Activated CD4-positive, CD25-positive, alpha-beta regulatory T cell treated with anti-CD3 and anti-CD28 coated beads, Interleukin-2, amount 50 U/mL, for 72 hours (primary cell): ENCODE results near the gene C2CD4D.
"Not testable (repeated sequence)": the region's sequence is repeated elsewhere in the genome, so short reads cannot be mapped to it uniquely, and the experiment has no call there.

Source experiments
- DNase-seq: peaks from one replicate; pipeline ENCODE4 v3.0.0; 2021

The C2CD4D gene

DNA sequence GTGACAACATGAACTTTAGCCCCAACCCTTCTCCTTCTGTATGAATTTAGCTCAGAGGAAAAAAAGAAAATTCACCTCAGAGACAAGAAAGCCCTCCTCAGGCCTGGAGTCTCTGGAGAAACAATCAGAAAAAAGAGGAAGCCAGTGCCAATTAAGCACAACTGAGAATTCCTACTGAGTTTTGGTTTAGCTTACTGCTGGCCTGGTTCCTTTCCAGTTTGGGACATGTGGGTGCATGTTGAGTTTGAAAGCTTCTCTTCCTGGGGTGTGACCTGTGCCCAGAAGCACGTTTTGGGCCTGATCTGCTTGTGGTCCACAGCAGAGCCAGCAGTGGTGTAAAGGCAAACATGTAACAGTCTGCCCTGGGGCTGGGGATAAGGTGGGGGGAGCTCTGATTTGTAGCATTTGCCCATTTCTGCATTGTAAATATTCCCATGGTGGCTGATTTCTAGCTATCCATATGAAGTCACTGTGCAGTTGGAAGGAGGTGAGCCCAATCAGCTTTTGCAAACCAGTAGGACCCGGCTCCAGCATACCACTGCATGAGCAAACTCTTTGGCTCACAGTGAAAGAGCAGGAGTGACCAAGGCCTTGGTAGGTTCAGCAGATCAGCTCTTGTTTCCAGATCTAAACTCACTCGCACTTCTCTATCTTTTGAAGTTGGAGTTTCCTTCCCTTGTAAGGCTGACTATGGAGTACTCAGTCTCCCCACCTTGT lies 18.6 kb upstream of the C2CD4D start:
- DNase-seq = no peak

DNA sequence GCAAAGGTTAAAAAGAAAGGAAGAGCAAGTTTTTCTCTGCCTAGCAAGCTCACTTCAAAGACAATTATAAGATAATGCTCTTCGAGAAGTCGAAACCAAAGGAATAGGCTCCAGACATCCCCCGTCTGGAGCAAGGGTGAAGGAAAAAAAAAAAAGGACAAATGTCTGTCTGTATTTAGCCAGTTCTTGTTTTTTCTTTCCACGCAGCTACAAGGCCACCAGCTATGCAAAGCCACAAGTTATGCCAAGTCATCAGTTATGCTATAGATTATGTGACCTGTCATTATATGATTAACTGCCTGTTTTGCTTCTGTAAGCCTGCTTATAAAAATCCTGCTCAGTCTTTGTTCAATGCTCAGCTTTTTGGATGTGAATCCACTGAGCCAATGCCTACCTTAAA lies 16.3 kb upstream of the C2CD4D start:
- no peak for DNase-seq

DNA sequence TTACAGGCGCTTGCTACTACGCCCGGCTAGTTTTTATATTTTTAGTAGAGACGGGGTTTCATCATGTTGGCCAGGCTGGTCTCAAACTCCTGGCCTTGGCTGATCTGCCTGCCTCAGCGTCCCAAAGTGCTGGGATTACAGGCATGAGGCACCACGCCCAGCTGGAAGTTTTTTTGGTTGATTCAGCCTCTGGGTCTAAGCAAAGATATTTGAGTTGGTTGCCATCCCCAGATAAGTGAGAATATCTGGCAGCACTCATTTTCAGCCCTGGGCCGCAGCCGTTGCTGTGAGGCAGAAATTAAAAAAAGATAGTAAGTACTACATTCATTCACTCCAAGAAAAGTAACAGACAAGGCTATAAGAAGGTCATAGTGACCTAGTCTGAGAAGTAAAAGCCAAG lies 15.9 kb upstream of the C2CD4D start:
- not testable (repeated sequence) for DNase-seq

DNA sequence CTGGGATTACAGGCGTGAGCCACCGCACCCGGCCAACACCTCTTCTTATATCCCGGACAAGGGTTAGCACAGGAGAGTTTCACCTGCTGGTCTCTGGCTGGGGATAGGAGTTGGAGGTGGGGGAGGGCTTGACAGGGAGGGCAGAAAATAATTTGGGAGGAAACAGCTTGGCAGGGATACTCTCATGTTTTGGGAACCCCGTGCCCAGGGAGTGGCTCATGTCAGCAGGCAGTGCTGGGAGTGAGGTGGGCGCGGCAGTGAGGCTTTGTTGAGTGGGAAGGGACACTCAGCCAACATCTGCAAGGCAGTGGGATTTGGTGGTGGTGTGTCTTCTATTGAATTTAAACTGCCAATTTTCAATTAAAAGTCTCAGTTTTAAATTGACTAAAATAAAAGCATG lies 15.0 kb upstream of the C2CD4D start:
- no peak for DNase-seq

DNA sequence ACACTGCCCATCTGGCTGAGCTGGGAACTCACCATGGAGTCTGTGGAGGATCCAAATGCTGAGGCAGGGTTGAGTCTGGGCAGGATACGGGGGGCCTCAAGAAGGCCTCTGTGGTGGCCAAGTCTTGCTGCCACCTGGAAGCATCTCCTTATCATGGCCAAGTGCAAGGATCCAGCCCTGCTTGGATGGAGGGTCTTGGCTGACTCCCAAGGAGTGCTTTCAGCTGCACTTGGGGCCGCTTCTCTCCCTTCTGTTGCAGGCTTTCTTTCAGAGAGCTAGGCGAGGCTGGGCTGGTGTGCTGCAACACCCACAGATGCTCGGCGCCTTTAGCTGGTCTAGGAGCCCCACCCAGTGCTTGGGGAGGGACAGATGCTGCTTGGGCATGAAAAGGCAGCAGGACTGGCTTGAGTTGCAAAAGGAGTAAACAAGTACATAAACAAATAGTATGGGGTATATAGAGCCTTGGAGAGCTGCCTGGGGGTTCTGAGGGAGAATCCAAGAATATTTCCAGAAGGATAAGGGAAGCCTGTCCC lies 13.9 kb upstream of the C2CD4D start, which contains the start of gene THEM5:
THEM5 (minus strand) TSS at position 302 of the 533 bp plus-strand sequence; CDS start at position 155, 147 bp downstream.
- DNase-seq = no peak

DNA sequence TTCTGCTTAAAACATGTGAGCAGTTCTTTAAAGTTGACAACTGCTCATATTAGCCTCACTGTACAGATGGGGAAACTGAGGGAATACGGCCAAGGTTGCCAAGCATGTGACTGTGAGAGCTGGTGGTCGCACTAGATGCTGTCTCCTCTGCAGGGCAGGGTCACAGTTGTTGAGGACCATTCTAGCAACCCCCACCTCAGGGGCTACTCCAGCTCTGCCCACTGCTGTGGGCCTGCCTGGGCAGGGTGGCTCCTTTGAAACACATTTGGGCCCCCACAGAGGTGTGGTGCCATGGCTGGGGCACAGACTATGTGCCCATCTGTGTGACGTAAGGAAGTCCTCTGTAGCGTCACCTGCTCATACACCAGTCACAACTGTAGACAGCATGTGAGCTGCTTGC lies 13.1 kb upstream of the C2CD4D start:
- no peak for DNase-seq

DNA sequence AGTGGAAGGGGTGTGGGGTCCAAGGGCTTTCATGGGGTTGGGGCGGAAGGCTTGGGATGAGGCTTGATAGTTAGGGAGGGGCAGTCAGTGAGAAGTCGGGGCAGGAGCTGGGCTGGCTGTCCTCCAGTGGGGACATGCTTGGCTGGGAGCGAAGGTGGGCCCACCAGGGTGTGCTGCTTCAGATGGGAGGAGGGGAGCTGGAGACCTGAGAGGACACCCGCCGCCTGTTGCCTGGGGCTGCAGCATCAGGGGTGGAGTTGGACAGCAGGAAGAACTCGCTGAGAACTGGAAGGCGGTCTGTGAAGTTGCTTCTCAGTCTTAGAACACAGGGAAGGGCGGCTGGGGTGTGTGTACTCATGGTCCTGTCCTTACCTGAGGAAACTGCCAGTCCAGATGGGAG lies 12.3 kb upstream of the C2CD4D start:
- no peak for DNase-seq

DNA sequence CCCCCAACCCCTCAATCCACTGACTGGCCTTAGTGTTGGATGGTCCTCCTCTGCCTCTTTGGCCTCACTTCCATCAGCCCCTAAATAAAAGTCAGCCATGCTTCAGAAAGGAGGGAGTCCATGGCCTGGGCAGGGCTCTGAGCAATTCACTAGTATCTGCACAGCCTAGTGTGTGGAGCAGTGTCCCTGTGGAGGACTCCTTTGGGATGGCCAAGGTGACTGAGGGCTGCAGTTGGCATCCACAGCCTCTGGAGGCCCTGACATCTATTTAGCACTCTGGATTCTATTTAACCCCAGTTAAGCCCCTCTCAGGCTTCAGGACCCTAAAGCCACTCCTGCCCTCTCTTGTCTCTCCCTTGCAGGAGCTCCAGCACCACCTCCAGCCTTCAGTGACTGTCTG lies 10.3 kb upstream of the C2CD4D start:
- no peak for DNase-seq

DNA sequence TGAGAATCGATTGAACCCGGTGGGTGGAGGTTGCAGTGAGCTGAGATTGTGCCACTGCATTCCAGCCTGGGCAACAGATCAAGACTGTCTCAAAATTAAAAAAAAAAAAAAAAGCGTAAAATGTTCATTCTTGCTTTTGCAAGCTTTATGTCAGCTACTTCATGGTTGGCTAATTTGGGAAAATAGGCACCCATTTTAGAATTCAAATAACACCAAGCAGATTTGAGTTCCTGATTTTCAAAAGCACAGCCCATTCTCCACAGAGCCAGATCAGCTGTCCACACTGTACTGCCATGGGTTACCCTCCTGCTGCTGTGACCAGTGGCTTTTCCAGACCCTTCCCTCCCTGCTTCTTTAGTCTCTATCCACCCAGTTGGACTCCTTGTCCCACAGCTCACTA lies 9.5 kb upstream of the C2CD4D start:
- no peak for DNase-seq

DNA sequence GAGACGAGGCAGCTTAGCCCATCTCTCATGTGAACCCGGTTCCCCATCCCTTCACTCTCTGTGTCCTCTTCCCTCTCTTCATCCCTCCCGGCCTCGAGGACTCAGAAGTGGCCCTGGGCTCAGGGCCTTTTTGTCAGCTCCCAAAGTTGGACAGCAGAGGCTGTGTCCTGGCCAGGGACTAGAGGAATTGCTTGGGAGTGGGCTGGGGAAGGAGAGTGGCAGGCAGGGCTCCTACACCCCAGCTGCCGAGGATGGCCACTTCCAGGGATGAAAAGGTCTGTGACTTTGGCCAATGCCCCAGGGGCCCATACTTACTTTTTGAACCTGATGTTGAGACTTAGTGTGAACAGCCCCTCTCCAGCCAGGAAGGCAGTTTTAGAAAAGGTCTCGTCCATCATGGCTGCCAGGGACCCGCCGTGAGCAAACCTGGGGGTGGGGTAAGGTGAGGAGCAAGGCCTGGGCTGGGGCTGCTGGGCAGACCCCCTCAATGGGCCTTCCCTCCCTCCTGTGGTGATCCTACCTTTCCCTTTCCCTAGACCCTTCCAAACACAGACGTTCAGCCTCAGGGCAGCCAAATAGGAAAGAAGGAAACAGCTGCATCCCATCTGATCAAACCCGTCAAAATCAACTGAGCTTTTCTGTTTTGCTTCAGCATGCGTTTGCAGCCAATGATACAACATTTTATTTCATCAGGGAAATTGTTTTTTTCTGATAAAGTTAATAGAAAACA lies 8.4 kb upstream of the C2CD4D start:
- no peak for DNase-seq

DNA sequence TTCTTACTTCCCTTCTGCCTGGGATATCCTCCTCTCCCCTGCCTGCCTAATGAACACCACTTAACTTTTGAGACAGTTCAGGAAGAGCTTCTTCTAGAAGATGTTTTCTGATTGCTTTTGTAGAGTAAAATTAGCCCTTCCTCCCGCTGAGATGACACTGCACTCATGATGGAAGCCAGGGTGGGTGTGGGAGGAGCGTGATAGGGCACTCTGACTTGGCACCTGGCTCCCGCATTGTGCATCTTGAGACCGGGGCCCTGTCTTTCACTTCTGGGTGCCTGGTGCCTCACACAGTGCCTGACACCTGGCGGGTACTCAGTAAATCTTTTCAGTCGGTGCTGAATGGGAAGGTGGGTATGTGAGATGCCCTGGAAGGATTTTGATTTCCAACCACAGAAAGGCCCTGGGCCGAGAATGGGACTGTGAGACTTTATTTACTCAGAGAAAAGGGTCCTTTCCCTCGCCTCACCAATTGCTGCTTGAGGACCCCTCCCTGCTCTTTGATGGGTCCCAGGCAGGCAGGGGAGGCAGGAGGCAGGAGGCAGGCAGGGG lies 7.1 kb upstream of the C2CD4D start:
- no peak for DNase-seq

DNA sequence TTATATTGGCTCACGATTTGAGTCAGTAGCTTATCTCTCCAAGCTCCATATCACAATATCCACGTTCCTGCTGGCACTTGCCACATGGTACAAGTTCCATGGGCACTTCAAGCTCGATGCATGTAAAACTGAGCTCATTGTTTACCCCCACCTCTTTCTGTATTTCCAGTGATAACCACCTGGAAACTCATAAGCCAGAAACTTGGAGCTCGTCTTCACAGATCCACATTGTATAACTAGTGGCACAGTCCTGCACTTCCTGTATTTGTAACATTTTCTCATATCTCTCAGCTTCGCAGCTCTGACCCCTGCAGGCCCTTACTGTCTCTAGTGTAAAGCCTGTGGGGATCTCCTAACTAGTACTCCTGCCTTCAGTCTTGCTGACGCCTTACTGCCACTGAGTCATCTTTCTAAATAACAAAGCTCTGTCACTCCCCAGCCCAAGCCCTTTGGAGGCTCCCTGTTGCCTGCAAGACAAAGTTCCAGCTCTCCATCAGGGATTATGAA lies 6.5 kb upstream of the C2CD4D start:
- DNase-seq = no peak

DNA sequence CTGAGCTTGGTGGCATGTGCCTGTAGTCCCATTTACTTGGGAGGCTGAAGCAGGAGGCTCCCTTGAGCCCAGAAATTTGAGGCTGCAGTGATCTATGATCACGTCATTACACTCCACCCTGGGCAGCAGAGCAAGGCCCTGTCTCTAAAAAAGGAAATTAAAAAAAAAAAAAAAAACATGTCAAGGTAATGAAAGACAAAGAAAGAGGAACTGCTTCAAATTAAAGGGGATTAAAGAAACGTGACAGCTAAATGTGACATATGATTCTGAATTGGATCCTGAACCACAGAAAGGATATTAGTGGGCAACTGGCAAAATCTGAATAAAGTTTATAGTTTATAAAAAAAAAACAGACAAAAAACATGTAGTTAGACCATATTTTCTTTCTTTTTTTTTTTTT lies 3.8 kb upstream of the C2CD4D start:
- DNase-seq = no peak

DNA sequence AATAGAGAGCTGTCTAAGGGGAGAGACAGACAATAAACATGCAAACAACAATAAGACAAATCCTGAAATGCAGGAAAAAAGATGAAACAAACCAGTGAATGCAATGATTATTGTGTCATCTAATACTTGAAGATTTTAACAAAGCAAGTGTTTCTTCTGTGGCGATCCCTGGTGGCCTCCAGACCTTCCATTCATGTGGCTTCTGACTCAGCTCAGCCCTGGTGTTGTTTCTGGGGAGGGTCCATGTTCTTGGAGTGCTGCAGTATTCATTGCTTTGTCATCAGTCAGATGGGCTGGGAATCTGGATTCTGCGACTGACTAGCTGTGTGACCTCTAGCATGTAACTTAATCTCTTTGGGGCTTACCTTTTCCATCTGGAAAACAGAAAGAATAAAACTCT lies 1.5 kb upstream of the C2CD4D start:
- DNase-seq = no peak

DNA sequence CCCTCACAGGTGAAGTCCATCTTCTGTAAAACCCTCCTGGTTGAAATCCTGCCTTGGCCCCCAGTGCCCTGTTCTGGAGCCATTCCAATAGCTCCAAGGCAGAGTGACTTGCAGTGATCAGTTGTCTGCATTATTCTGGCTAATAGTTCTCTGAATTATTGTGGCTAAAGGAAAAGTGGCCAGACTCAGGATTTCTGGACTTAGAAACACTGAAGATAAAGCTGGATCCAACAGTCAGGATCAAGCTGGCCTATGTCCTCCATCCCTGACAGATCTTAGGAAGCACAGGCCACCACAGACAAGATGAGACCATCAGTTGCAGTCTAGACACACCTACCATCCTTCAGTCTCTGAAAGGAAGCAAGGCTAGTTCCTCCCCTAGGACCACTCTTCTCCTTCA lies 801 bp upstream of the C2CD4D start:
- DNase-seq = no peak

DNA sequence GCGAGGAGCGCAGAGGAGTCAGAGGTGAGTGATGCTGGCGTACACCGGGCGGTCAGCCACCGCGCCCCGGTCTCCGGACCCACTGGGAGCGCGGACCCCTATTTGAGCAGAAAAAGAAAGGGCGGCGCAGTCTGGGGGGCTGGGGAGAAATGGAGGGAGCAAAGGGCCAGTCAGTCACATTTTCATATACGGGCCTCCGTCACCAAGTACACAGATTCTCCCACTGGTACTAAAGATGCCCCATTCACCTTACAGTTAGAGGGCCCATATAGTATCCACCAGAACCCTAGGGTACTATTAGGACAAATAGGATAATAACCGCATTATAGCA lies 573 bp downstream of the C2CD4D start:
- DNase-seq = no peak

DNA sequence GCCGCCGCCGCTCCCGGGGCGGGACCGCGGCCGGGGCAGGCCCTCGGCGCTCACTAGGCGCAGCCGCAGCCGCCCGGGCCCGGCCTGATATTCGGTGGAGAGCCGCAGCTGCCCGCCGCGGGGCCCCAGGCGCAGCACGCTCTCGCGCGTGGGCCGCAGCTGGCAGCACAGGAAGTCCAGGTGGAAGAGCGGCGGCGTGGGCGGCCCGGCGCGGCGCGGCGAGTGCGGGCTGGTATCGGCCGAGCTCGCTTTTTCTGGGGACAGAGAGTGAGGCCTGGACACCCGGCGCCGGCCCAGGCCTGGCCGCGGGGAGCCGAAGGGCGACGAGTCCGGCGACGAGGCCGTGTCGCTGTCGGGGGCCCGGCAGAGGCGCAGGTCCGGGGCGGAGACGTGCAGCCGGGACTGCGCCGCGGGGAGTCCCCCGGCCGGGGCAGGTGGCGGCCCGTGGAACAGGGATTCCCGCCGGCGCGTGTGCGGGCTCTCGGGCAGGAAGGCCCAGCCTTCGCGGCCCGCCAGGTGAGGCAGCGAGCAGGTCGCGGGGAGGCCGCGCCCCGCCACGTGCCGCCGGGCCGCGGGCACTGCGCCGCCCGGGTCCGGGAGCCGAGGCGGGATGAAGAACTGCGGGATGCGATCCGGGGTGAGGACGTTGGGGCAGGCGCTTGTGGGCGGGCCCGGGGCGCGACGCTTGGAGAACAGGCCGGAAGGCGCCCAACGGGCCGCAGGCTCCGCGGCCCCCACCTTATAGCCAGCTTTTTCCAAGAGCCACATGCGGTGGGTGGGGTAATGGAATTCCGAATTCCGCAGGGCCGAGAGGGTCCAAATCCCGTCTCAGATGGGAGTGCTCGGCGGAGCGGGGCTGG lies 1.2 kb downstream of the C2CD4D start:
- DNase-seq = peak; percentile 61

DNA sequence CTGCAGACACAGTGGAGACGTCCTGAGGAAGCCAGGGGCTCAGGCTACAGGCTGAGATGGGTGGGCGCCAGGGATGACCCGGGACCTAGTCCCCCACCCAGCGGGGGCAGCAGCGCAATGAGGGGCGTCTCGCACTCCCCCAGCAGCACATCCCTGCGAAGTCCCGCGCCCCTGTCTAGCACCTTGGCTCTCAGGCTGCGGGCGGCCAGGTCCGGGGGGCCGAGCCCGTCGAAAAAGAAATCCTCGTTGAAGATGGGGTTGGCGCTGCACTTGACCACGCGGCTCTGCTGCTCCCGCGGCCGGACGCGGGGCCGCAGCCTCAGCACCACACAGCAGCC lies 1.8 kb downstream of the C2CD4D start:
- DNase-seq = no peak

DNA sequence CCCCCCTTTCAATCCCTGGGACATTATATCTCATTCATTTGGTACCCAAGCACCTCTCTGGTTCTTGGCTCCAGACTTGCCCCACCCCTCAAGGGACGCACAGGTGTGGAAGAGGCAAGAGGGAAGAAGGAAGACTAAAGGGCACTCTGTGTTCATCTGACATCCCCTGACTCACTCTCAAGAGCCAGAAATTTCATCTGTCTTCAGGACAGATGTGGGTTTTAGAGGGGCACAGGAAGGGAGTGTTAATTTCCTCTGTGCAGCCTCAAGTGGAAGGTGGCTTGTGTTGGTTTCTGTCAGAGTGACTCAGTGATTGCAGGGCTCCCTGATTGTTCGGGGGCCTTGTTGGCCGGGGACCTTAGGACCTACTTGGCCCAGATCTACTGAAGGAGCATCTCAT lies 2.4 kb downstream of the C2CD4D start:
- no peak for DNase-seq

DNA sequence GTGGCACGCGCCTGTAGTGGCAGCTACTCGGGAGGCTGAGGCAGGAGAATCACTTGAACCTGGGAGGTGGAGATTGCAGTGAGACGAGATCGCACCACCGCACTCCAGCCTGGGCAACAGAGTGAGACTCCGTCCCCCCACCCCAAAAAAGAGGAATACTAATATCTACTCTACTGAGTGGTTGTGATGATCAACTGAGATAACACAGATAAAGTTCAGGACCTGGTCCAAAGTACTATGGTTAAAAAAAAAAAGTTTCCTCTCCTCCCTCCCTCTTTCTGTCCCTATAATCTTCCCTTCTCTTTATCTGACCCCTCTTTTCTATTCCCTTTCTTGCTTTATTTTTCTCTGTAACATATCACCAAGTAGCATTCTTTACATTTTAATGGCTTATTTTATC lies 4.0 kb downstream of the C2CD4D start:
- no peak for DNase-seq

DNA sequence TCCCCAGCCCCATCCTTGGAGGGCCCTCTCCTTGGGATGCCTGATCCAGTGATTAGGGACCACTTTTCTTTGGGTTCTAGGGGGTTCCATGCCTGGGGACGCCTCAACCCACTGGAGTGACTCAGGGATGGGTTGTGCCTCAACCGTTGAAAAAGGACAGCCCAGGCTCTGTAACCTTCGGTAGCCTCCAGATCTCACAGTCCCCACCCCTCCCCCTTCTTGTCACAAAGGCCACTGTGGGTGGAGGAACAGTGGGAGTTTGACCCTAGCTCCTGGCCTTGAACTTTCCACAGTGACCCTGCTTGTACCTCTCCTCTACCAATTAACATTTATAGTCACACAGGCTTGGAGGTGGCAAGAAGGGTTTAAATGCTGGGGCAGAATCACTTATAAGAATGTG lies 5.4 kb downstream of the C2CD4D start:
- no peak for DNase-seq

DNA sequence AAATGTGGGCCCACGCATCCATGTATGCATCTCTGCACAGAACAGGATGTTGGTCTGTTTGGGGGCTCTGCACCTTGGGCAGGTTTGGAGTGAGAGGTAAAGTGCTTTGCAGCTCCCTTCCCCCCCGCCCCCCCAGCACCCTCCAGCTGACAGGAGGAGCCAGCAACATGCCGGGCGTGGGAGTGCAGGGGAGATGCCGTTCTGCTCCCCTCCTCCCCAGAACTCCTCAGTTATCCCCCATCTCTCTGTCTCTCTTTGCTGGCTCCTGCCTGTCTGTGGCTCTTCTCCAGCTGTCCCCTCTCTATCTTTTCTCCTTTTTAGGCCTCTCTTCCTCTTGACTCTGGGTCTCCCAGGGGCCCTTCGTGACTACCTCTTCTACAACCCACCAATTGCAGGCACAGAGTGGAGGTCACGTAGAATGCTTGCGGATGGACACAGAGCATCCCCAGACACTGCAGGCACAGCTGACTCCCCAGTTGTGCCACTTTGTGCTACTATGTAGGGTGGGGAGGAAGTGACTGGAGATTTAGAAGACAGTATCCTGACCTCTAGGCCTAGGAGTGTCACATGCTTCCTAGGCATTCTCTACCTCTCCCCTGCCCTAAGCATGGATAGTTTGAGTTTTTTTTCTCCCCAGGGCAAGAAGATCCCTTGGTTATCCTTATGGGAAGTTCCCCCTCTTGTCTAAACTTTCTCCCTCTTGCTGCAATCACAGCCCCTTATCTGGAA lies 6.3 kb downstream of the C2CD4D start:
- no peak for DNase-seq
